ENCODE measurements around the gene BOC. TPM values are rescaled to one million over a fixed set of nuclear protein-coding genes. Genes with fewer than 3 reads are reported as not detected.
"Not testable (repeated sequence)": the region's sequence is repeated elsewhere in the genome, so short reads cannot be mapped to it uniquely, and the experiment has no call there.

Gene BOC
- total RNA-seq, 1 experiment from 2014 or later, result 1.2 TPM

DNA sequence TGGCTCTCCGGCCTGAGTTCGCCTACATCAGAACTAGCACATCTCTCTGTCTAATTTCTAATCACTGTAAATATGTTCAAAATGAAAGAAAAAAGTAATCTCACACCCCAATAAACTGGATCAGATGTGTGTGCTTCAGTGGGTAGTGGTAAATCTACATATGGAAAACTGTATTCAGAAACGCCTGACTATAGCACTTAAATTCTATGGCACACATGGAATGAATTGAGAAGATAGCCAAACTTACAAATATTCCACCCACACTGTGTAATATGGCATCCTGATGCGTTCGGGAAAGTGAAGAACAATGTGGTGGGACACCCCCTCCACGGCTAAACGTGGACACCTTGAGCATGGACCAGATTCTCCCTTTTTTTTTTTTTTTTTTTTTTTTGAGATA, 40.6 kb upstream of the BOC start:
- no peak for TF ChIP-seq EZH2 (IDR thresholded peaks at IDR 0.05; ENCODE audit: borderline replicate concordance, low read depth, low read length, poor library complexity, severe bottlenecking)
- TF ChIP-seq, protein P1, sequence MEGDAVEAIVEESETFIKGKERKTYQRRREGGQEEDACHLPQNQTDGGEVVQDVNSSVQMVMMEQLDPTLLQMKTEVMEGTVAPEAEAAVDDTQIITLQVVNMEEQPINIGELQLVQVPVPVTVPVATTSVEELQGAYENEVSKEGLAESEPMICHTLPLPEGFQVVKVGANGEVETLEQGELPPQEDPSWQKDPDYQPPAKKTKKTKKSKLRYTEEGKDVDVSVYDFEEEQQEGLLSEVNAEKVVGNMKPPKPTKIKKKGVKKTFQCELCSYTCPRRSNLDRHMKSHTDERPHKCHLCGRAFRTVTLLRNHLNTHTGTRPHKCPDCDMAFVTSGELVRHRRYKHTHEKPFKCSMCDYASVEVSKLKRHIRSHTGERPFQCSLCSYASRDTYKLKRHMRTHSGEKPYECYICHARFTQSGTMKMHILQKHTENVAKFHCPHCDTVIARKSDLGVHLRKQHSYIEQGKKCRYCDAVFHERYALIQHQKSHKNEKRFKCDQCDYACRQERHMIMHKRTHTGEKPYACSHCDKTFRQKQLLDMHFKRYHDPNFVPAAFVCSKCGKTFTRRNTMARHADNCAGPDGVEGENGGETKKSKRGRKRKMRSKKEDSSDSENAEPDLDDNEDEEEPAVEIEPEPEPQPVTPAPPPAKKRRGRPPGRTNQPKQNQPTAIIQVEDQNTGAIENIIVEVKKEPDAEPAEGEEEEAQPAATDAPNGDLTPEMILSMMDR (conservative IDR thresholded peaks at IDR 0.05; ENCODE audit: low read depth, low read length), result no peak
- intact Hi-C loops (cut with micrococcal nuclease; ENCODE audit: unreplicated experiment), result no loop called here
- ChIA-PET CTCF (no interaction called here), POLR2A (ENCODE audit: low non-redundant PET) (no interaction called here)
- no peak overlapping the region for H3K4me3 ChIP-seq (ENCODE audit: low read depth, low read length, poor library complexity, severe bottlenecking)
- no peaks in the 10 kb centered on the region for H3K27me3 ChIP-seq (replicated peaks; ENCODE audit: insufficient read depth, low read depth, low read length, poor library complexity)
- no peak overlapping the region for H3K27ac ChIP-seq (ENCODE audit: low read depth, low read length, poor library complexity, severe bottlenecking)
- DNase-seq (ENCODE audit: low spot score), result no peak
- no peaks in the 10 kb centered on the region for H3K36me3 ChIP-seq (ENCODE audit: insufficient read depth, low read length, poor library complexity, severe bottlenecking)
- peaks cover 29% of the 10 kb centered on the region for H3K4me1 ChIP-seq (ENCODE audit: insufficient read depth, low read length, poor library complexity, severe bottlenecking)
- H3K9me3 ChIP-seq (ENCODE audit: low read depth, low read length, poor library complexity, severe bottlenecking), result no peaks in the 10 kb centered on the region
- no TSS peak for BruUV-seq (replicated peaks)

DNA sequence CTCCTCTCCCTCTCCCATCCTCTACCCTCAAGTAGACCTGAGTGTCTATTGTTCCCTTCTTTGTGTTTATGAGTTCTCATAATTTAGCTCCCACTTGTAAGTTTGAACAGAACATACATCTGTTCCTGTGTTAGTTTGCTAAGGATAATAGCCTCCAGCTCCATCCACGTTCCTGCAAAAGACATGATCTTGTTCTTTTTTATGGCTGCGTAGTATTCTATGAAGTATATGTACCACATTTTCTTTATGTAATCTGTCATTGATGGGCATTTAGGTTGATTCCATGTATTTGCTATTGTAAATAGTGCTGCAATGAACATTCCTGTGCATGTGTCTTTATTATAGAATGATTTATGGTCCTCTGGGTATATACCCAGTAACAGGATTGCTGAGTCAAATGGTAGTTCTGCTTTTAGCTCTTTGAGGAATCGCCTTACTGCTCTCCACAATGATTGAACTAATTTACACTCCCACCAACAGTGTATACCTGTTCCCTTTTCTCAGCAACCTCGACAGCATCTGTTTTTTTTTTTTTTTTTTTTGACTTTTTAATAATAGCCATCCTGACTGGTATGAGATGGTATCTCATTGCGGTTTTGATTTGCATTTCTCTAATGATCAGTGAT, 39.6 kb upstream of the BOC start:
- H3K36me3 ChIP-seq (ENCODE audit: insufficient read depth, low read length, poor library complexity, severe bottlenecking); H3K4me3 ChIP-seq (ENCODE audit: low read depth, low read length, poor library complexity, severe bottlenecking); H3K9me3 ChIP-seq (ENCODE audit: low read depth, low read length, poor library complexity, severe bottlenecking); intact Hi-C loops (cut with micrococcal nuclease; ENCODE audit: unreplicated experiment); BruUV-seq (replicated peaks); CTCF ChIA-PET; DNase-seq (ENCODE audit: low spot score); H3K27me3 ChIP-seq (replicated peaks; ENCODE audit: insufficient read depth, low read depth, low read length, poor library complexity); POLR2A ChIA-PET (ENCODE audit: low non-redundant PET); H3K27ac ChIP-seq (ENCODE audit: low read depth, low read length, poor library complexity, severe bottlenecking): not testable (repeated sequence)
- H3K4me1 ChIP-seq (ENCODE audit: insufficient read depth, low read length, poor library complexity, severe bottlenecking), result peaks cover 24% of the 10 kb centered on the region

DNA sequence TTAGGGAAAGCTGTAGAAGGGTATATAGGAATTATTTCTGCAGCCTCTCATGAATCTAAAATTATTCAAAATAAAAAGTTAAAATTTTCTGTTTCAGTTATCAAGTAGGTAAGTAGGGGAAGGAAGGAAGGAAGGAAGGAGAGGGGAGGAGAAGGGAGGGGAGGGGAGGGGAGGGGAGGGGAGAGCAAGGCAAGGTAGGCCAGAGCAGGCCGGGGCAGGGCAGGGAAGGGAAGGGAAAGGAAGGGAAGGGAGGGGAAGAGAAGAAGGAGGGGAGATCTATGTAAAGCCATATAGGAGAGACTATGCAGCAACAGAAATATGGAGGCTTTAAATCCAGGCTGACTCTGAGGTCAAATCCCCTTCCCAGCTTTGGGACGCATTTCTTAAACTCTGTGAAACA, 38.3 kb upstream of the BOC start:
- DNase-seq (ENCODE audit: low spot score), result no peak
- no peak overlapping the region for H3K27ac ChIP-seq (ENCODE audit: low read depth, low read length, poor library complexity, severe bottlenecking)
- POLR2A ChIA-PET (ENCODE audit: low non-redundant PET), result no interaction called here
- H3K36me3 ChIP-seq (ENCODE audit: insufficient read depth, low read length, poor library complexity, severe bottlenecking), result no peaks in the 10 kb centered on the region
- CTCF ChIA-PET, result no interaction called here
- H3K27me3 ChIP-seq (replicated peaks; ENCODE audit: insufficient read depth, low read depth, low read length, poor library complexity), result no peaks in the 10 kb centered on the region
- H3K4me3 ChIP-seq (ENCODE audit: low read depth, low read length, poor library complexity, severe bottlenecking), result no peak overlapping the region
- no peak for TF ChIP-seq EZH2 (IDR thresholded peaks at IDR 0.05; ENCODE audit: borderline replicate concordance, low read depth, low read length, poor library complexity, severe bottlenecking)
- TF ChIP-seq, protein P1 (conservative IDR thresholded peaks at IDR 0.05; ENCODE audit: low read depth, low read length), result no peak
- peaks cover 10% of the 10 kb centered on the region for H3K4me1 ChIP-seq (ENCODE audit: insufficient read depth, low read length, poor library complexity, severe bottlenecking)
- no TSS peak for BruUV-seq (replicated peaks)
- intact Hi-C loops (cut with micrococcal nuclease; ENCODE audit: unreplicated experiment), result no loop called here
- H3K9me3 ChIP-seq (ENCODE audit: low read depth, low read length, poor library complexity, severe bottlenecking), result no peaks in the 10 kb centered on the region

DNA sequence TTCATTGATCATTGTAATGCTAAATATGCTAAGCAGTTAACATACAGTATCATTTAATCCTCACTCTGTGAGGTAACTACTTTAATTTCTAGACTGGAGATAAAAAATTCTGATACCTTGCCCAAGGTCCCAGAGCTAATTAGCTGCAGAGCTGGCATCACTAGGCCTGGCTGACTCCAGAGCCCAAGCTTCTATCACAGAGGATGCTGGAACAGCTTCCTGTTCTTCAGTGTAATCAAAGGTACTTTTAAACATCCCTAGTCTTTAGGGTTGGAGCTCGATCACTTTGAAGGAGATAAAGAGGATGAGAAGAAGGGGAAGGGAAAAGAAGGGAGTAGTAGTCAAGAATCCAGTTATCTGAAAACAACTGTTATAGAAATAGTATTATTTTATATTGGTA, 37.1 kb upstream of the BOC start:
- Histone ChIP-seq H3K27ac (ENCODE audit: low read depth, low read length, poor library complexity, severe bottlenecking) (no peak overlapping the region), H3K4me3 (ENCODE audit: low read depth, low read length, poor library complexity, severe bottlenecking) (no peak overlapping the region), H3K4me1 (ENCODE audit: insufficient read depth, low read length, poor library complexity, severe bottlenecking) (no peaks in the 10 kb centered on the region), H3K36me3 (ENCODE audit: insufficient read depth, low read length, poor library complexity, severe bottlenecking) (no peaks in the 10 kb centered on the region), H3K27me3 (replicated peaks; ENCODE audit: insufficient read depth, low read depth, low read length, poor library complexity) (no peaks in the 10 kb centered on the region), H3K9me3 (ENCODE audit: low read depth, low read length, poor library complexity, severe bottlenecking) (no peaks in the 10 kb centered on the region)
- no peak for DNase-seq (ENCODE audit: low spot score)
- CTCF ChIA-PET, result no interaction called here
- POLR2A ChIA-PET (ENCODE audit: low non-redundant PET), result no interaction called here
- intact Hi-C loops (cut with micrococcal nuclease; ENCODE audit: unreplicated experiment), result no loop called here
- TF ChIP-seq, protein P1 (conservative IDR thresholded peaks at IDR 0.05; ENCODE audit: low read depth, low read length), result no peak
- TF ChIP-seq EZH2 (IDR thresholded peaks at IDR 0.05; ENCODE audit: borderline replicate concordance, low read depth, low read length, poor library complexity, severe bottlenecking), result no peak
- BruUV-seq (replicated peaks), result no TSS peak
